Natural killer cell (primary cell): Measurements from ENCODE around the gene SLC2A1. TPM values are rescaled to one million over a fixed set of nuclear protein-coding genes. Genes with fewer than 3 reads are reported as not detected.

Experiments used
- ATAC-seq, 3 donors: fragments of 150-1000 bp in 2 of 3; fragments of 200-7000 bp in 1 of 3; cut with Tn5 transposase; 1 replicate in 1 of 3; 2 replicates in 2 of 3; pipeline ENCODE4 v1.10.0; 2021; ENCODE audit warnings: mild to moderate bottlenecking in 2 of 3, moderate library complexity in 2 of 3
- DNase-seq, 2 donors: peaks; one replicate each; pipeline versions ENCODE4 v3.0.0 to v3.0.0-alpha.2; 2013 to 2021; ENCODE audit warnings: mixed read lengths in 1 of 2
- H3K27ac ChIP-seq: one replicate; pipeline ENCODE4 v1.5.1; 2013; ENCODE audit warnings: mild to moderate bottlenecking, low read length
- H3K27me3 ChIP-seq: one replicate; pipeline ENCODE4 v1.6.1; 2013; ENCODE audit warnings: low read length; ENCODE audit not compliant: control insufficient read depth, insufficient read depth
- H3K36me3 ChIP-seq: one replicate; pipeline ENCODE4 v1.6.1; 2013; ENCODE audit warnings: low read length; ENCODE audit not compliant: control insufficient read depth, insufficient read depth
- H3K4me1 ChIP-seq: one replicate; pipeline ENCODE4 v1.6.1; 2013; ENCODE audit warnings: low read length; ENCODE audit not compliant: control insufficient read depth, insufficient read depth
- H3K4me3 ChIP-seq: one replicate; pipeline ENCODE4 v1.5.1; 2013; ENCODE audit warnings: low read length
- H3K9me3 ChIP-seq: one replicate; pipeline ENCODE4 v1.6.1; 2013; ENCODE audit warnings: low read length; ENCODE audit not compliant: control insufficient read depth, insufficient read depth
- H3K27ac Mint-ChIP-seq, 2 donors: one replicate each; pipeline ENCODE4 v1.8.0; 2022; ENCODE audit warnings: mild to moderate bottlenecking in 2 of 2, mixed read lengths in 2 of 2, moderate library complexity in 1 of 2
- H3K27me3 Mint-ChIP-seq, 2 donors: one replicate each; pipeline ENCODE4 v1.8.0; 2022; ENCODE audit warnings: low read depth in 2 of 2, mixed read lengths in 2 of 2
- H3K36me3 Mint-ChIP-seq: one replicate; pipeline ENCODE4 v1.8.0; 2022; ENCODE audit warnings: mixed read lengths
- H3K4me1 Mint-ChIP-seq, 2 donors: one replicate each; pipeline ENCODE4 v1.8.0; 2022; ENCODE audit warnings: mixed read lengths in 2 of 2
- H3K4me3 Mint-ChIP-seq: one replicate; pipeline ENCODE4 v1.8.0; 2022; ENCODE audit warnings: mild to moderate bottlenecking, moderate library complexity, mixed read lengths
- H3K9me3 Mint-ChIP-seq, 2 donors: one replicate each; pipeline ENCODE4 v1.8.0; 2022; ENCODE audit warnings: mixed read lengths in 2 of 2
- CTCF ChIP-seq: fragments of 200-600 bp; IDR thresholded peaks from one replicate; pipeline ENCODE4 v1.8.0; 2022; ENCODE audit warnings: antibody characterized with exemption
- WGBS: methylation state at CpG from one replicate; pipeline ENCODE4 v1.1.7; 2013; ENCODE audit warnings: missing lambda C conversion rate; ENCODE audit not compliant: insufficient coverage; 5-methylcytosine and 5-hydroxymethylcytosine counted together
- intact Hi-C: fragments of 100-400 bp; cut with micrococcal nuclease; formaldehyde crosslinking; loops from one replicate; pipeline ENCODE4 v1.14.2; 2022
- total RNA-seq, 4 donors: library from RNA; stranded (reverse); fragments of 120-200 nt in 1 of 4; gene quantifications; one replicate each; pipeline versions ENCODE4 v1.2.3 to v1.2.4, GENCODE V29; 2013 to 2022

SLC2A1 gene
- total RNA-seq, 3 donors from 2014 or later (not counting 1 experiment from before 2014, with no cell fraction given), result 94.7 to 143 (median 95.1) TPM

GRCh38 chr1:42891465-42892138 lies 67.1 kb downstream of the SLC2A1 start:
- H3K9me3 ChIP-seq, result no peaks in the 10 kb centered on the region
- intact Hi-C loops, result no loop called here
- no peak overlapping the region for H3K27ac ChIP-seq
- TF ChIP-seq CTCF, result no peak
- H3K27ac Mint-ChIP-seq, result no peak overlapping the region
- 69% methylated on average over 5 of the region's 5 CpGs for WGBS
- DNase-seq (no peak), ATAC-seq (no peak)
- no peak overlapping the region for H3K4me3 Mint-ChIP-seq
- no peak overlapping the region for H3K4me3 ChIP-seq
- no peaks in the 10 kb centered on the region for H3K4me1 ChIP-seq
- no peaks in the 10 kb centered on the region for H3K36me3 ChIP-seq
- peaks cover 18 to 20% of the 10 kb centered on the region in 2 donors for H3K27me3 Mint-ChIP-seq
- H3K36me3 Mint-ChIP-seq, result no peaks in the 10 kb centered on the region
- H3K4me1 Mint-ChIP-seq, result no peaks in the 10 kb centered on the region
- H3K9me3 Mint-ChIP-seq, result no peaks in the 10 kb centered on the region
- no peaks in the 10 kb centered on the region for H3K27me3 ChIP-seq

- H3K27ac Mint-ChIP-seq, result no peak overlapping the region
- DNase-seq, result no peak
- WGBS, result 80% methylated on average over 3 of the region's 4 CpGs
- Histone ChIP-seq H3K4me1 (no peaks in the 10 kb centered on the region), H3K27me3 (no peaks in the 10 kb centered on the region), H3K4me3 (no peak overlapping the region), H3K36me3 (no peaks in the 10 kb centered on the region), H3K27ac (no peak overlapping the region), H3K9me3 (no peaks in the 10 kb centered on the region)
- H3K4me1 Mint-ChIP-seq, result no peaks in the 10 kb centered on the region
- intact Hi-C loops, result no loop called here
- no peaks in the 10 kb centered on the region for H3K9me3 Mint-ChIP-seq
- TF ChIP-seq CTCF, result no peak
- H3K4me3 Mint-ChIP-seq, result no peak overlapping the region
- no peak for ATAC-seq
- H3K36me3 Mint-ChIP-seq, result no peaks in the 10 kb centered on the region
- peaks cover 7 to 10% of the 10 kb centered on the region in 2 donors for H3K27me3 Mint-ChIP-seq
Measured at GRCh38 chr1:42889264-42889663, 69.4 kb downstream of the SLC2A1 start.

GRCh38 chr1:42888013-42888633 lies 70.5 kb downstream of the SLC2A1 start:
- H3K27ac ChIP-seq, result no peak overlapping the region
- no peak overlapping the region for H3K4me3 ChIP-seq
- H3K4me3 Mint-ChIP-seq, result no peak overlapping the region
- no peaks in the 10 kb centered on the region for H3K4me1 ChIP-seq
- intact Hi-C loops, result no loop called here
- H3K36me3 ChIP-seq, result no peaks in the 10 kb centered on the region
- H3K27ac Mint-ChIP-seq, result no peak overlapping the region
- H3K27me3 Mint-ChIP-seq, result peaks cover 6 to 11% of the 10 kb centered on the region in 2 donors
- H3K9me3 Mint-ChIP-seq, result no peaks in the 10 kb centered on the region
- ATAC-seq, result no peak
- no peaks in the 10 kb centered on the region for H3K27me3 ChIP-seq
- no peak for DNase-seq
- 91% methylated on average over 31 of the region's 31 CpGs for WGBS
- H3K9me3 ChIP-seq, result no peaks in the 10 kb centered on the region
- H3K36me3 Mint-ChIP-seq, result no peaks in the 10 kb centered on the region
- H3K4me1 Mint-ChIP-seq, result no peaks in the 10 kb centered on the region
- no peak for TF ChIP-seq CTCF
